ENCODE measurements around the gene FAM181B.

Gene FAM181B, protein sequence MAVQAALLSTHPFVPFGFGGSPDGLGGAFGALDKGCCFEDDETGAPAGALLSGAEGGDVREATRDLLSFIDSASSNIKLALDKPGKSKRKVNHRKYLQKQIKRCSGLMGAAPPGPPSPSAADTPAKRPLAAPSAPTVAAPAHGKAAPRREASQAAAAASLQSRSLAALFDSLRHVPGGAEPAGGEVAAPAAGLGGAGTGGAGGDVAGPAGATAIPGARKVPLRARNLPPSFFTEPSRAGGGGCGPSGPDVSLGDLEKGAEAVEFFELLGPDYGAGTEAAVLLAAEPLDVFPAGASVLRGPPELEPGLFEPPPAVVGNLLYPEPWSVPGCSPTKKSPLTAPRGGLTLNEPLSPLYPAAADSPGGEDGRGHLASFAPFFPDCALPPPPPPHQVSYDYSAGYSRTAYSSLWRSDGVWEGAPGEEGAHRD

DNA sequence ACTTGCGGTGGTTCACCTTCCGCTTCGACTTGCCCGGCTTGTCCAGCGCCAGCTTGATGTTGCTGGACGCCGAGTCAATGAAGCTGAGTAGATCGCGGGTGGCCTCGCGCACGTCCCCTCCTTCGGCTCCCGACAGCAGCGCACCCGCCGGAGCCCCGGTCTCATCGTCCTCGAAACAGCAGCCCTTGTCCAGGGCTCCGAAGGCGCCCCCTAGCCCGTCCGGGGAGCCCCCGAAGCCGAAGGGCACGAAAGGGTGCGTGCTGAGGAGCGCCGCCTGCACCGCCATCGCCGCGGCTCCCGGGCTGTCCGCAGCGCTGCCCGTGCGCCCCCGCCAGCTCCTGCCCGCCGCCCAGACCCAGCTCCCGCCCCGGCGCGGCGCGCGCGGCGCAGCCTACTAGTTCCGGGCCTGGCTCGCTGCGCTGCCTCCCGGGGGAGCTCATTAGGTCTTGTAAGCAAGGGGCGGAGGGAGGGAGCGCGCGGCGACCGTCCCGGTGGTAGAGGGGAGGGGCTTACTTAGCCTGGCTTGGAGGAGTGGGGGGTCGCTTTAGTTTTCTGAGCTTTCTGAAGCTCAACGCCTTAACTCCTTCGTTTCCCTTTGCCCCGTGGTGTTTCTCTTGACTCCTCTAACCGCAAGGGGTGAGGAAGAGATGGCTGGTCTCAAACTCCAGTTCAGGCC, at the start of gene FAM181B:
TSS of gene FAM181B (minus strand) at position 421 of the 676 bp plus-strand sequence. CDS start at position 286, 135 bp downstream.
- no peak for DNase-seq (ENCODE audit: low read depth)

DNA sequence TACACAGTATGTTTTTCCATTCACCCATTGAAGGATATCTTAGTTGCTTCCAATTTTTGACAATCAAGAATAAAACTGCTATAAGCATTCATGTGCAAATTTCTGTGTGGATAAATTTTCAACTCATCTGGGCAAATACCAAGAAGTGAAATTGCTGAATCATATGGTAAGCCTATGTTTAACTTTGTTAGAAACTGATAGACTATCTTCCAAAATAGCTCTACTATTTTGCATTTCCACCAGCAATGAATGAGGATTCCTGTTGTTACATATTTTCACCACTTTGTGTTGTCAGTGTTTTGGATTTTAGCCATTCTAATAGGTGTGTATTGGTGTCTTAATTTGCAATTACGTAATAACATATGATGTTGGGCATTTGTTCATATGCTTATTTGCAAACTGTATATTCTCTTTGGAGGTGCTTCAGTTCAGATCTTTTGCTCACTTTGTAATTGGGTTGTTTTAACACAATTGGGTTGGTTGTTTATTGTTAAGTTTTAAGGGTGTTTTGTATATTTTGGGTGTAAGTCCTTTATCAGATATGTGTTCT, 49.2 kb upstream of the FAM181B start:
- DNase-seq (ENCODE audit: low read depth) = no peak

DNA sequence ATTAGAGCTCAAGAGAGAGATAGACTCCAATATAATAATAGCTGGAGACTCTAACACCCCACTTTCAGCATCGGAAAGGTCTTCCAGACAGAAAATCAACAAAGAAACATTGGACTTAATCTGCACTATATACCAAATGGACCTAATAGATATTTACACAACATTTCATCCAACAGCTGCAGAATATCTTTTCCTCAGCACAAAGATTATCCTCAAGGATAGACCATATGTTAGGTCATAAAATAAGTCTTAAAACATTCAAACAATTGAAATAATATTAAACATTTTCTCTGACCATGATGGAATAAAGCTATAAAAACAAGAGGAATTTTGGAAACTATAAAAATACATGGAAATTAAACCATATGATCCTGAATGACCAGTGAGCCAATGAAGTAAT, 45.1 kb upstream of the FAM181B start:
- DNase-seq (ENCODE audit: low read depth) = no peak

- DNase-seq (ENCODE audit: low read depth) = no peak
Observed at GRCh38 chr11:82776377-82776776, 42.7 kb upstream of the FAM181B start.

- no peak for DNase-seq (ENCODE audit: low read depth)
Observed at GRCh38 chr11:82775736-82776346, 42.2 kb upstream of the FAM181B start.

DNA sequence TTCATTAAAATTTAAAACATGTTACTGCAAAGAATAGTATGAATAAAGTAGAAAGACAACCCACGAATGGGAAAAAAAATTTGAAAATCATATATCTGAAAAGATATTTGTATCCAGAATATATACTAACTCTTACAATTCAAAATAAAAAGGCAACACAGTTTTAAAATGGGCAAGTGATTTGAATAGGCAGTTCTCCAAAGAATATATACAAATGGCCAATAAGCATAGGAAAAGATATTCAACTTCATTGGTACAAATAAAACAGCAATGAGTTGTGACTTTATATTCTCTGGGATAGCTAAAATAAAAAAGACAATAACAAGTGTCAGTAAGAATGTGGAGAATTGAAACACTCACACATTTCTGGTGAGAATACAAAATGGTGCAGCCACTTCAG, 41.6 kb upstream of the FAM181B start:
- DNase-seq (ENCODE audit: low read depth) = no peak

- DNase-seq (ENCODE audit: low read depth) = no peak
Observed at GRCh38 chr11:82771781-82772180, 38.1 kb upstream of the FAM181B start.

GRCh38 chr11:82767123-82767522, 33.5 kb upstream of the FAM181B start:
- DNase-seq (ENCODE audit: low read depth) = no peak

GRCh38 chr11:82765466-82766034, 31.9 kb upstream of the FAM181B start:
- no peak for DNase-seq (ENCODE audit: low read depth)

DNA sequence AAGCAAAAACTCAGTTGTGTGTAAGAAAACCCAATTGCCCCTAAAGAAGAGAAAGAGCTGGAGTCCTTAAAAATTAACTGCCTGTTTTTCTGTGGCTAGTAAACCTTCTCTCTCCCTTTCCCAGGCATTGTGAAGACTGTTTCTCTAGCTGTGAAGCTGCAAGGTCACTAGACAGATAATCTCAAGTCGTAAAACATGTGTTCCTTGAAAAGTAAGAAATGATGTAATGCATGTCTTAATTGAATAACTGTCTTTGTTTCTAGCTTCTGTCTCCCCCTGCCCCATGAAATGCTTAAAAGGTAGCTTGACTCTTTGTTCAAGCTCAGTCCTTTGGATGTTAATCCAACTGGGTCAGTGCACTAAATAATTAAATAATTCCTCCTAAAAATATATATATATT, 29.5 kb upstream of the FAM181B start:
- no peak for DNase-seq (ENCODE audit: low read depth)

- DNase-seq (ENCODE audit: low read depth) = no peak
Observed at GRCh38 chr11:82759649-82760048, 26.0 kb upstream of the FAM181B start.

- DNase-seq (ENCODE audit: low read depth) = no peak
Observed at GRCh38 chr11:82757660-82758357, 24.1 kb upstream of the FAM181B start.

- no peak for DNase-seq (ENCODE audit: low read depth)
Observed at GRCh38 chr11:82756765-82757639, 23.3 kb upstream of the FAM181B start.

- DNase-seq (ENCODE audit: low read depth) = no peak
Observed at GRCh38 chr11:82754410-82754809, 20.7 kb upstream of the FAM181B start.

GRCh38 chr11:82753921-82754320, 20.3 kb upstream of the FAM181B start:
- no peak for DNase-seq (ENCODE audit: low read depth)

- DNase-seq (ENCODE audit: low read depth) = no peak
Observed at GRCh38 chr11:82752801-82753200, 19.1 kb upstream of the FAM181B start.

- DNase-seq (ENCODE audit: low read depth) = no peak
Observed at GRCh38 chr11:82750643-82751139, 17.0 kb upstream of the FAM181B start.

GRCh38 chr11:82747471-82747870, 13.8 kb upstream of the FAM181B start:
- DNase-seq (ENCODE audit: low read depth) = no peak

GRCh38 chr11:82738091-82738490, 4.4 kb upstream of the FAM181B start:
- no peak for DNase-seq (ENCODE audit: low read depth)

- no peak for DNase-seq (ENCODE audit: low read depth)
Observed at GRCh38 chr11:82734120-82734479, 436 bp upstream of the FAM181B start.

Measured in stimulated activated CD8-positive, alpha-beta memory T cell treated with anti-CD3 and anti-CD28 coated beads, Interleukin-4, amount 100 ng/mL, for 24 hours (primary cell).